ENCODE results near the gene NRM.
"Not testable (repeated sequence)": the region's sequence is repeated elsewhere in the genome, so short reads cannot be mapped to it uniquely, and the experiment has no call there.

NRM gene

DNA sequence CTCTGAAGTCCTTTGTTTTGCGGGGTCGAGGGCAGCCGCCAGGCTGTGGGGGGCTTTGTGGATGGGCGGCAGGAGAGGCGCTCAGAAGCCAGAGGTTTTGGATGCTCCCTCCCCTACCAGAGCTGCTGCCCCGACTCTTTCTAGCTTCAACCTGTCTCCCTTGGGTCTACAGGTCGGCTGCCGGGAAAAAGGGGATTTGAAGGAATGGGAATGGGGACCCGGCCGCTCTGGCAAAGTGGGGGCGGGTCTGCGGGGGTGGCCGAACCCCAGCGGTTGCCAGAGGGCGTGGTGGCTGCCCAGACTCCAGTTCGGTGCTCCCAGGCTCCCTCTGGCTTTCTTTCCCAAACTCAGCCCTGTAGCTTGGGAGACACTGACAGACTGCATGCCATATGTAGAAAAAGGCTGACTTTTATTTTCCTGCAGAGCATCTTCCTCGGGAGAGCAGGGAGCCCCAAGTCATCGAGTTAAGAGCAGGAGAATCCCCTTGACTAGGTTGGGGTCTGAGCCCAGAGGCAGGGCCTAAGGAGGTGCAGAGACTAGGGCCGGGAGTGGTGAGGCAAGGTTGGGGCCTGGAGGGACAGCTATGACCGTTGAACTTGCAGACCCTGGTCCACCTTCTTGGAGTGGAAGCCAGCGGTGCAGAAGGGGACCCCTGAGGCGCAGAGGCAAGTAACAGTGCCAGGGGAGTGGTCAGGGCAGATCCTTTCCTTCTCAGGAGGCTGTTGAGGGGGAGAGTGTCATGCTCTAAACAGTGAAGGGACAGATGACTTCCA lies 2.9 kb downstream of the NRM start:
- no peak for DNase-seq

DNA sequence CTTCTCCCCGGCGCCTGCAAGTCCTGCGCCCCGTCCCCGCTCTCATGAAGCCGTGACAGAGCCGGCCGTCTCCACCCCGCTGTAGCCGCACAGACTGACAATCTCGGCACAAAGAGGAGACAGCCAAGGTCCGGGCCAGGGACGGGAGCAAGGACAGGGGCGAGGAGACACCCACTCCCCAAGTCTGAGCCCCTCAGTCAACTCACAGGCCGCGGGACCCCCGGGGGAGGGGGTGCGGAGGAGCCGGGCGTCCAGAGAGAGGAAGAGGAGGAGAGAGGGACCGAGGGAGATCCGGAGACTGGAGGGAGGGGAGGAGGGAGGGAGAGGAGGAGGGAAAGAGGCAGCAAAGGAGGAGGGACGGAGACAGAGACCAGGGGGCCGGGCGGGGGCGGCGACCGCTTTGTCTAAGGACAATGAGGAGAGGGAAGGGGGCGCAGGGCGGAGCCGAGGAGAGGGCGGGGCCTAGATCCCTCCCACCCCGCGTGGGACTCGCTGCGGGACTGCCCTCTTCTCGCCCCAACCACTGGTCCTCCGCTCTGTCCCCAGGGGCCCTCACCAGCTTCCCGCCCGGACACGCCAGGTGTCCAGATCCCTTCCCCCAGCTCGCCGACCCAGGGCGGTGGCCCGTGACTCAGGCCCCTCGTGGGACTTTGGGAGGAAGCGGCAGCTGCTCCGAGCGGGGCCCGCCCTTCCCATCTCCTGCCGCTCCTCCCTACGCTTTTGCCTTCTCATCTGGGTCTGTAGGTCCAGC lies 3.7 kb downstream of the NRM start:
- peak; percentile 97 for DNase-seq

DNA sequence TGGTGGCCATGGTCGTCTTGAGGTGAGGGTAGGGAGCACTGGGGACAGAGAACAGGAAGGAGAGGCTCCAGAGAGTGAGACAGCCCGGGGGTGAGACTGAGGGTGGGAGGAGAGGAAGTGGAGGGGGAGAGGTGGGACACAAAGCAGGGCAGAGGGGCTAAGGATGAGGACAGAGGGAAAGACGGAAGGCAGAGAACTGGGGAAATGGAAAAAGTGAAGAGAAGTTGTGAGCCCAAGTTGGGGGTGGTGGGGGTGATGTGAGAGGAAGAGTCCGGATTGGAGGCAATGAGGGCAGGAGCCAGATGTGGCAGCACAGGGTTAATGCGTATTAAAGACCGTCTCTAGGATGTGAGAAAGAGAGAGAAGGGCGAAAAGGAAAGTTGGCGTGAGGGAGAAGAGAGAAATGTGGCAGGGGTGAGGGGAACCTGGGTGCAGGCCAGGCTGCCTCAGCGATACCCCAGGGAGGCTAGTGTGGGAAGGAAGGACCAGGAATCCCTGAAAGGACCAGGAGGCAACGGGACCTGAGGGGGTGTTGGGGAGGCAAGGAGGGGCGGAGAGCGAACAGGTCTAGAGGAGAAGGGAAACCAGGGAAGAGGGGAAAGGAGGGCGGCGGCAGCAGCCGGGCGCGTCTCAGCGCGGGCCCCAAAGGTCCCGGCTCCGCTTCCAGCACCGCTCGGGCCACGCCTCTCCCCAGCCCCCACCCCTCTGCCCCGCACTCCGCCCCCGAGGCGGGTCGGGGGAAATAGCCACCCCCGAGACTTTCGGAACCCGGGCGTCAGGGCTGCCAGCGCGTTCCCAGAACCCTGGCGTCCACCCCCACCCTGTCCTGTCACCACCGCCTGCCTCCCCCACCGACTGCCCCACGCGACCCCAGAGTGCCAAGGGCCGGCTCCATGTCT lies 4.5 kb downstream of the NRM start, which contains the start of gene PPP1R18:
Gene PPP1R18 (minus strand): TSS at position 637 of the 899 bp plus-strand sequence. CDS start 627 bp downstream, at position 10.
- DNase-seq = peak; percentile 76

DNA sequence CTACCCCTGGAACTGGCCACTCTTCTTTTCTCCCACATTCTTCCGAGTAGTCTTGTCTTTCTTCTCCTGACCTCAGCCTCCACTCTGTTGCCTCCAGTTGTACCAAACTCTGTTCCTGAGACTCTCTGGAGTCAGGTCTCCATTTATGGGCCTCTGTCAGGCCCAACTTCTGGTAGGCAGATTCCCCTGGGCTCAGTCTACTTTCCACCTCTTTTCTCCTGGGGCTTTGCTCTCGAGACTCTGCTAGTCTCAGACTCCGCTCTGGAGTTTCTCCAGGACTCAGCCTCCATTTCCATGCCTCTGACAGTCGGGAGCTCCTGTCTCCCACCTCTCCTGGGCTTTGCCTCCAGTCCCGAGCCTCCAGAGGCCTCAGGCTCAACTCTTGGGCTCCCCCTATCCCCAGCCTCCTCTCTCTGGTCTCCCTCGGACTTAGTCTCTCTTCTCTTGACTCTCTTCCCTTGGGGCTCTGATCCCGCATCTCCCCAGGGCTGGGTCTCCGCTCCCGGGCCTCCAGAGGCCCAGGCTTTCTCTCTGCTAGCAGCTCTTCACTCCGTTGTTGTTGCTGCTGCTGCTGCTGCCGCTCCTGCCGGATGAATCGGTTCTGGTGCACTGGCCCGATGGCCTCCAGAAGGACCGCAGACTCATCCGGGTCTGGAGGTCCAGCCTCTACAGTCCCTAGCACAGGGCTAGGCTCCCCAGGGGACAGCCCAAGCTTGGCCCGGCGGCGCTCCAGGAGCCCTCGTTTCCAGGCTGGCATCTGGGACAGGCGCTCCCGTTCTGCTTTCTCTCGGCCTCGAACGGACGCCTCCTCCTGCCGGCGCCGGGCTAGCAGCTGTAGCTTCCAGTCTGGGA lies 5.4 kb downstream of the NRM start:
- no peak for DNase-seq

DNA sequence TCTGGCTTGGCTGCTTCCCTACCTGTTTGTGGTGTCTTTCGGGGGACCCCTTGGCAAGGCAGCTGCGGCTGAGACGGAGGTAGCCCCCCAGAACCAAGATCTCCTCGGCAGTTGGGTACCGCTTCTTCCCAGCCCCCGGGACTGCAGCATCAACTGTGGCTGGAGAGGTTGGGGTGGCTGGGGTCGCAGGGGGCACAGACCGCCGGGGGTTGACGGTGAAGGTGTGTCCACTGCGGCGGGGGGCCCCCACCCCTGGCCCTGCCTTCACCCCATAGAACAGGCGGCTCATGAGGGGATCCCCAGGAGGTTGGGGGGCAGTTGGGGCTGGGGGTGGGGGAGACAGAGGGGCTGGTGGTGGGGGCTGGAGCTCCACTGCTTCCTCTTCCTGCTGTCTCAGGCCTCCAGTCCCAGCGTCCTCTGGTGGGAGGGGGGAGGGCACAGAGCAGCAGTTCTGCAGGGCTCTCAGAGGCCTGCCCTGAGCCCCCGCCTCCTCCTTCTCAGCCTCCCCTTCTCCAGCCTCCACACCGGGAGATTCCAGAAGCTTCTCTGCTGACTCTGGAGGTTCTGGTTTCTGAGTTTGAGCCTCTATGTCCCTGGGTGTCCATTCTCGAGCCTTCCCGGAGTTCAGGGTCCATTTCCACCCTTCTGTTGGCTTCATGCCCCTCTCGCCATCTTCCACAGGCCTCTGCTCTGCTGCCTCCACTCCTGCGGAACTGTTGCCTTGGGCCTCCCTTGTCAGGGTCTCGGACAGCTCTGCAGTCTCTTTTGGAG lies 6.2 kb downstream of the NRM start:
- no peak for DNase-seq

DNA sequence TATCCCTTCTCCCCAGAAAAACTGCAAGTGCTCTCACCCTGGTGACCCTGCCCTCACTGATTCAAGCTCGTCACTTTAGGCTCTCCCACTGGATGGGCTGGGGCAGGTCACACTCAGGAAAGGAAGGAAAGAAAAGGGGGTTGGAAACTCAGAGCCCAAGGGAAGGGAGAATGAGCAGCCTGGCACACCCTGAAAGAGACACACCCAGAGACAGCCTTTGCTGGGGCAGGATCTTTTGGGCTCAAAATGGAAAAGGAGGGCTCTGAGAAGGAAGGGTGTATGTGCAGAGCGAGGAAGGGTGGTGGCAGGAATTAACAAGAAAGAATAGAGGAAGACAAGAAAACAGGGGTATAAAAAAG lies 6.8 kb downstream of the NRM start:
- no peak for DNase-seq

DNA sequence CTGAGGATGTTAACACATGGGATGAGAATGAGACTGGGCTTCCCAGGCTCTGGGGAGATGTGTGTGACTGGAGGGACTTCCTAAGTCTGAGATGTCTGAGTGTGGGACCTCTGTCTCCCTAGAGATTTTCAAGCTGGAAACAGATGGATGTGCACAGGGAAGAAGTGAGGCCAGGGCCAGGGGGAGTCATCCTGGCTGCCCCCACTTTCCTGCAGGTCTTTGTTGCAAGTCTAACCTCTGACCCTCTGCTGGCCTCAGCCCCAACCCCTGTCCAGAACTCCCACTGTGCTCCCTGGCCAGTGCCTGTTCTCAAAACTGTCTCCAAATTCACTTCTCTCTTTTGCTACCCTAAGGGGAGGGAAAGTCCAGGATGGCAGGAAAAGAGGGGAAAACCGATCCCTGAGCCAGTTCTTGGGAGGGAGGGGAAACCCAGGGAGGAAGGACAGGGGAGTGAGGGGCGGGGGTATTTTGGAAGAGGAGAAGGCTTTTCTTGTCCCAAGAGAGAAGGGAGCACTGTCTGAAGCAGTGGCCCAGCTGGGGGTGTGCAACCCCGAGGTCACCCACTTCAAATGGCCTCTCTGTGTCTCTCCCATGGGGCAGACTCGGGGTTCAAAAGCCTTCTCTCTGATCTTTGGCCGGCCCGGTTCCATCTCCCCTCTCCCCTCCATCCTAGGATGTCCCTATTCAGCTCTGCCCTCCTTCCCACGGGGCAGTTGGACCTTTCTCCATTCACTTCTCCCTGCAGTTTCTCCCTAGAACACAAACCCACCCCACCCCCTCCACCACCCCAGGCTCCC lies 7.4 kb downstream of the NRM start:
- no peak for DNase-seq

DNA sequence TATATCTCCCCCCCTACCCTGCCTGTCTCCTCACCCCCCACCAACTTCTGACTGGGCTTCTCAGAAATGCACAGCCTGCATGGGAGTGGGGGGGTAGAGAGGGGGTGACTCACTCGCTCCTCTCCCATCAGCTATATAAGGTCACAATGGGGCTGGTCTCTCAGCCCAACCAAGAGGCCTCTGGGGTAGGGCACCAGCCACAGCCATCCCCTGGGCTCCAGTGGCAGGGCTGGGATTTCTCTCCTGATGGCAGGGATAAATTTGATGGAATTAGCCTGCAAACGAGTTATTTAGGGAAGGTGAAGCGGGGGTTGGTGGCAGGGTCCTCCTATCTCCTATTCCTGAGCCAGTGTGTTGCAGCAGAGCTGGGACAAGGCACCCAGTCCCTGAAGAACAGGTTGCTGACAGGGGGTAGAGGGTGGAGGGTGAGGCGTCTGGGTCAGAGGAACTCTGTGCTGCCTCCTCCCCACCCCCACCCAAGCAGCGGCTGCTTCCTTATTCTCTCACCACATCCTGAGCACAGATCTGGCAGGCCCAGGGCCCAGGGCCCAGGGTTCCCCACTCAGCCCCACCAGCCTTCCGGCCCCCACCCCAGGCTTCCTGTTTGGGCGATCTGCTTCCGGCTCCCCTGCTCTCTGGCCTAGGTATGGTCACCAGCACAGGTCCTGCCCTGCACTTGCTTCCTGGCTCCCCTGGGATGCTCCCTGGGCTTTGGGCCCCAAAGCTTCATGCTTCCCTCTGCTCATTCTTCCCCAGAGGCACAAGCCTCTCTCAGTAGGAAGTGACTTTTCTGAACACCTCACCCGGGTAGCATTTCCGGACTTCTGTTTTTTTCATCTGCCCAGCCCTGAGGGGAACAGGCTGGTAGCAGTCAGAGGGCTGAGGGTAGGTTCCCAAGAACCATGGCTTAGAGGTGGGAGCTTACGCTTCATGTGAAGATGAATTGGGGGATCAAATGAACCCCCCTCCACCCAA lies 8.4 kb downstream of the NRM start:
- peak; percentile 48 for DNase-seq

DNA sequence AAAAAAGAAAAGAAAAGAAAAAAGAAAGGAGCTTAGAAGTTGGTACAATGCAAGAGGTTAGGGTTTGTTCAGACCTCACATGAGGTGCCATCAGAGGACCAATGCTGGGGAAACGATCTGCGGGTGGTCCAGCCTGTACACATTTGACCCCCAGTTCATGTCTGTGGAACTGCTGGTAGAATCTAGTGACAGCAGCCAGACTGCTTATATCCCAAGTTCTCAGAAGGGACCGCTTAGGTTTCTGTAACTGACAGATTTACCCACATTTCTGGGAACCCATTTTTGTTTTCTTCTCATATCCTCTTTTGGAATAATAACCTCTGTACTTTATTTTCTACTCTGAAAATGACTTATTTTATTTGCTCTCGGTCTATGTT lies 9.0 kb downstream of the NRM start:
- DNase-seq = no peak

DNA sequence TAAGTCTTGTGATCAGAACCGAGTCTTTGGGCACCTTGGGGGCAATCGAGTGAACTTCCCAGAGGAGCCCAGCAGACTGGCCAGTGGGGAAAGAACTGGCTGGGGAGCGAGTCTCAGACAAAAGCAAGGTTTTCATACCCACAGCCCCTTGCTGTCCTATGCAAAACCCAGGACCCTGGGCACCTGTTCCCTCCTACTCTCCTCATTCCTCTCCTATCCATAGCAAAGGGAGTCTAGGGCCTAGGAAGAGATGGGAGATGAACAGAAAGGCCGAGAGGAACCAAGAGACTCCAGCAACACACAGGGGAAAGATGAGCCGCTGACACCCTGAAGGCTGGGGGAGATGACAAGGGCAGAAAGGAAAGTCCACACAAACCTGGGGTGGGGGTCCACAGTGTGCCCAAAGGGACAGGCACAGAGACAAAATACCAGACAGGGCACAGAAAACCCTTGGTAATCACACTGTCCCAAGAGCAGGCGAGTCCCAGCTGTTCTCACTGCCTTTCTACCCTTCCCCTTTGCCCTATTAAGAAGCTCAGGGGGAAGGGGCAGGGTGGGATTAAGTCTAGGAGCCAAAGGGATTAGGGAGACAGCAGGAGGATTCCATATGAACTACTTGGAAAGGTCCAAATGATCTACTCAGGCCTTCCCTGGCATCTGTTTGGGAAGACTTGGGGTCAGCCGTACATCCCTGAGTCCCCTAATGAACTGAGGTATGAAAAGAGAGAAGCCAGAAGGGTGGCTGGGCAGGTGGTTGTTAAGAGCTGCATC lies 10.8 kb downstream of the NRM start:
- DNase-seq = no peak

DNA sequence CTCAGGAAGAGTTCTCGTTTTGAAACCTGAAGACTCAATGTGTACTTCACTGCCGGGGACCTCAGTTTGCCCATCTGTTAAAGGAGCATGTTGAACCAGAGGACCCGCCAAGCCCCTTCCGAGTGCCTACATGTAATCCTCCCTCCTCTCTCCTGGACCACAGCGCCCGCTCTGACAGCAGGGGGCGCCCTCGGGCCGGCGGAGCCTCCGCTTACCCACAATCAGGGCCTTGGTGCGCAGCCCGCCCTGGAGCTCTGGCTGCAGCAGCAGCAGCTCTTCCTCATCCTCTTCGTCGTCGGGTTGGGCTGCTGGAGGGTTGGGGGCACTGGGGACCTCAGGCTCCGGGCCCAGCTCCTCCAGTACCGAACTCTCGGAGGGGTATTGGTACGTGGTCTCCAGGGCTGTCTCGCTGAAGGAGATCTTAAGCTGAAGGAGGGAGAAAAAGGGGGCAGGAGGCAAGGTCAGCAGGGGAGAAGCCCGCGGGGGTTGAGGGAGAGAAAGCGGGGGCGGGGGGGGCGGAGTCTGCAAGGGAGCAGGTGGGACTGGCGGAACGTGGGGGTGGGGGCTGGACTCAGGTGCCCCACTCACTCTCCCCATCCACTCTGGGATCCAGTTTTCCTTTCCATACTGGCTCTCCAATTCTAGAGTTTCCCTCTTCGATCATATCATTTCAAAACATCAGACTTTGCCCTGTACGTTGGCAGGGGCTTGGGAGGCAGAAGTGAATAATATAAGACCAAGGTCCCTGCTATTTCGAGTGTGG lies 11.6 kb downstream of the NRM start:
- peak; percentile 79 for DNase-seq

DNA sequence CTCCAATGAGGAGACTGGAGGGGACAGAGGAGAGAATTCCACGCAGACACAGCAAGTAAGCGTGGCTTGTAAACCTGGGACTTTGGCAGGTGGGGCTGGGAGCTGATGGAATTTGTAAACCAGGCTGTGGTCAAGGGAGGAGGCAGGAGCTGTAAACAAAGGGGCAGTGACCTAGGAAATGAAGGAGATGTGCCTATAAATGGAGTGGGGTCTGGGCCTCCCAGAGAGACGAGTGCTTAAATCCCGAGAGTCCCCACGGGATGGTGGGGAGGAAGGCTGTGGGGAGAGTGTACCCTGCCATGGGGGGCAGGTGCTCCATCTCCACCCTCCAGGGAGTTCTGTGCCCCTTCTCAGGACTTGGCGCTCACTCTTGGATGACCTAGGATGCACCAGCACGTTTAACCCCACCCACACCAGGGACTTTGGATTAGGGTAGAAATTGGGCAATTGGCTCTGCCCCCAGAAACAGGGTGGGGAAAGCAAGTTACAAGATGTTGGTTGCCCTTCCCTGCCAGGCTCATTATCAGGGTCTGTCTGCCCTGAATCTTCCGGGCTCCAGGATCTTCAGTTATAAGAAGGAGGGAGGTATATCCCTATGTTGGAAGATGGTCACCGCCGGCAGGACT lies 14.0 kb downstream of the NRM start:
- DNase-seq = no peak

DNA sequence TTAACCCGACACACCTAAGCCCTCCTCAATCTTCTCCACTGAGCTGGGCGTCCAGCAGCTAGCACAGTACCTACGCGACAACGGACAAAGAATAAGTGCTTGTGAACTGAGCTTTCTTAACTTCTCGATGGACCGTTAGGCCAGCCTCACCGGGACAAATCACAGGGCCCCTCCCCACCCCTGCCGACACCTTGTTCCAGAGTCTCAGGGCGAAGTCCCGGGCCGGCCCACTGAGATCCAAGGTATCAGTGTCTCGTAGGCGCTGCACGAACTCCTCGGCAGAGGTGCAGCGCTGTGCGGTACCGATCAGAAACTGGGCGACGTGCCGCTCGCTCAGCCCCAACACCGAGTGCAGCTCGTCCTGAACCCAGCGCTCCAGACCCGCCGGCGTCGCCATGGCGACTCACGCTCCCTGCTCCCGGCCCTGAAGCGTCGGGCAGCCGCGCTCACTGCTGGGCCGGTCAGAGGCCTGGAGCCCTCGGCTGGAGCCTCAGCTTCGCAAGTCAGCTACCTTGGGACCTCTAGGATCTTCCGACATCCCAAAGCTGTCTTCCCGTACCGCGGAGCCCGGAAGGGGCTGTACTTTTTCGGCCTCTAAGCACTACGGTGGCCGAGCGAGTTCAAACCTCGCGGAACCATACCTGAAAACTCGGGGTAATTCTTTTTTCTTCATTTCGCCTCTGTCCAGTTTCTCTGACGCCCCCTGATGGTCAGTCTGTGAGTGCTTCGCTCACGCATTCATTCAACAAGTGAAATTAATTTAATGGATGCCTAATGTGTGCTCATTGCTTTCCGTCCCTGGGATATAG lies 18.1 kb downstream of the NRM start, which contains the start of gene DHX16:
Gene DHX16 (minus strand): TSS at position 562 of the 809 bp plus-strand sequence. CDS start 165 bp downstream, at position 397.
- peak; percentile 99 for DNase-seq

DNA sequence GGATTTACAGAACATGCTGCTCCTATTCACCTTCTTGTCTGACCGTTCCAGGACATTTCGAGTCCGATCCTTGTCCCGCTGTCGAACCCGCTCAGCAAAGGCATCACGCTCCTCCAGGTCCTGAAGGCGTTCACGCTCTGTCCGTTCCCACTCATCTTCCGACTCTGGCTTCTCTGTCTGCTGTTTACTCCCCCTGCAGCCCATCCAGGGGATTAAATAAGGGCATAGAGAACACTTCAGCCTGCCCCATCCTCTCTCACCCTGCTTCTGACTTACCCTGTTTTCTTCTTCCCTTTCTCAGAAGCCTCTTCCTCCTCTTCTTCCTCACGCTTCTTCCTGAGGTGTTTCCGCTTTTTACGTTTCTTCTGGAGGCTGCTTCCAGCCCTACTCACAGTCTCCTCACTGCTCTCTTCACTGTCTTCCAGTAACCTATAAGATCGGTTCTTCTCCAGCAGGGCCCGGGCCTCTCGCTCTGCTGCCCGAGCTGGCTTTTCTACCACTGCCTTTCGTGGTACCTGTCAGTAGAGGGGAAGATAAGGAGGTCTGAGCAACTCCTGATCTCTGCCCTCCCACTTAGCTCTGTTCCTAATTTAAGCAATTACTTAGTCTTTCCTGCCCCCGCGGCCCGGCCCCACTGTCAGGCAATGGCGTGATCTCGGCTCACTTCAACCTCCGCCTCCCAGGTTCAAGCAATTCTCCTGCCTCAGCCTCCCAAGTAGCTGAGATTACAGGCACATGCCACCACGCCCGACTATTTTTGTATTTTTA lies 19.8 kb downstream of the NRM start:
- no peak for DNase-seq

DNA sequence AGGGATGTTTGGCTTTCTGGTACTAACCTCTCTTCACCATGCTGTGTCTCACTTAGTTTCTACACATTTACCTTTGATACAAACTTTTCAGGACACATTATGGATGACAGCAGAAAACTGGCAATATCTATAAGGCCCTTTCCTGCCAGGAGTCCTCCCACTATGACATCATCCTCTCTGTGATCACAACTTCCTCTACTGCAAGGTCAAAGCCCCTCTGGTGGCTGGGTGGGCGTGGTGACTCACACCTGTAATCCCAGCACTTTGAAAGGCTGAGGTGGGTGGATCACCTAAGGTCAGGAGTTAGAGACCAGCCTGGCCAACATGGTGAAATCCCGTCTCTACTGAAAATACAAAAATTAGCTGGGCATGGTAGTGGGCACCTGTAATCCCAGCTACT lies 24.5 kb downstream of the NRM start:
- DNase-seq = not testable (repeated sequence)

Measured in NCI-H69 (cell line).